GM12873 (cell line): ENCODE data around the gene SLC22A23.

ENCODE experiments used
- CTCF ChIP-seq: IDR thresholded peaks from 2 replicates; pipeline ENCODE4 v1.5.1; 2012; ENCODE audit warnings: low read depth, mild to moderate bottlenecking, moderate library complexity, low read length, control low read depth; ENCODE audit not compliant: insufficient read depth; ENCODE audit errors: missing control alignments

SLC22A23 gene

GRCh38 chr6:3364391-3364790 lies 92.5 kb downstream of the SLC22A23 start:
- TF ChIP-seq CTCF: no peak

- no peak for TF ChIP-seq CTCF
Observed at GRCh38 chr6:3363296-3364025, 93.4 kb downstream of the SLC22A23 start.

- no peak for TF ChIP-seq CTCF
Observed at GRCh38 chr6:3361312-3362037, 95.4 kb downstream of the SLC22A23 start.

- TF ChIP-seq CTCF: no peak
Observed at GRCh38 chr6:3360727-3361045, 96.2 kb downstream of the SLC22A23 start.

- no peak for TF ChIP-seq CTCF
Observed at GRCh38 chr6:3359973-3360726, 96.7 kb downstream of the SLC22A23 start.

- no peak for TF ChIP-seq CTCF
Observed at GRCh38 chr6:3359101-3359752, 97.6 kb downstream of the SLC22A23 start.
